GM18499 (cell line): Measurements from ENCODE around the gene FBLN1.

Source experiments
- ATAC-seq: cut with Tn5 transposase; IDR thresholded peaks from one replicate; pipeline ENCODE4 v1.9.1; 2021; ENCODE audit warnings: moderate number of reproducible peaks; ENCODE audit not compliant: insufficient read depth, unreplicated experiment

The FBLN1 gene

DNA sequence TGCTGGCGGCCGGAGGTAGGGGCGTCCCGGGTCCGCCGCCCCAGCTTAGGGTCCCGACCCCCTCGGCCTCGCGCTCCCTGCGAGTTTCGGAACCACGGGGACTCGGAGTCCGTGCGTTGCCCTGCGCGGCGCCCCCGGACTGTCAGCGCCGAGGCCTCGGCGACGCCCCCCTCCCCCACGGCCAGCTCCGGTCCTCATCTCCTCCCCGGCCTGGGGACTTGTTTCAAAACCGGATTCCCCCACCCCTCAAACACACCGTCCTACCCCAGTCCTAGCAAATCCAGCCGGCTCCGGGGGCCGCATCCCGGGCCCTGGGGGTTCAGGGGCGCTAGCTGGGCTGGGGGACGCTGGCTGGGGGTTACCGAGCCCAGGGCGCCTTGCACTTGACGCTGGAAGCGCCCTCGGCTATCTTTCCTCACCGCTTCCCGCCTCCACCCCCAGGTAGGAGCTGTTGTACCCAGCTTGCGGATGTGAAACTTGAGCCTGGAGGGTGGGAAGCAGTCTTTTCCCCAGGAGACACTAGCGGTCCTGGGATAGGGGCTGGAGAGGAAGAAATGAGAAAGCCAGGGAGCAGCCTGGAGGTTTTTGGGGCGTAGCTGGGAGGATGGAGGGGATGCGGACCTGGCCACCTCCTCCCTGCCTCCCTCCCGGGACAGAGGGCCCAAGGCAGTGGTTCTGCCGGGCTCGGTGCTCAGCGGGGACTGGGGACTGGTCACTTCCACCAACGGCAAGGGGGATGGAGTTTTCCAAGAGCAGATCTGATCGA, 550 bp downstream of the FBLN1 start:
- no peak for ATAC-seq

GRCh38 chr22:45503816-45504372, 1.2 kb downstream of the FBLN1 start:
- ATAC-seq: no peak

DNA sequence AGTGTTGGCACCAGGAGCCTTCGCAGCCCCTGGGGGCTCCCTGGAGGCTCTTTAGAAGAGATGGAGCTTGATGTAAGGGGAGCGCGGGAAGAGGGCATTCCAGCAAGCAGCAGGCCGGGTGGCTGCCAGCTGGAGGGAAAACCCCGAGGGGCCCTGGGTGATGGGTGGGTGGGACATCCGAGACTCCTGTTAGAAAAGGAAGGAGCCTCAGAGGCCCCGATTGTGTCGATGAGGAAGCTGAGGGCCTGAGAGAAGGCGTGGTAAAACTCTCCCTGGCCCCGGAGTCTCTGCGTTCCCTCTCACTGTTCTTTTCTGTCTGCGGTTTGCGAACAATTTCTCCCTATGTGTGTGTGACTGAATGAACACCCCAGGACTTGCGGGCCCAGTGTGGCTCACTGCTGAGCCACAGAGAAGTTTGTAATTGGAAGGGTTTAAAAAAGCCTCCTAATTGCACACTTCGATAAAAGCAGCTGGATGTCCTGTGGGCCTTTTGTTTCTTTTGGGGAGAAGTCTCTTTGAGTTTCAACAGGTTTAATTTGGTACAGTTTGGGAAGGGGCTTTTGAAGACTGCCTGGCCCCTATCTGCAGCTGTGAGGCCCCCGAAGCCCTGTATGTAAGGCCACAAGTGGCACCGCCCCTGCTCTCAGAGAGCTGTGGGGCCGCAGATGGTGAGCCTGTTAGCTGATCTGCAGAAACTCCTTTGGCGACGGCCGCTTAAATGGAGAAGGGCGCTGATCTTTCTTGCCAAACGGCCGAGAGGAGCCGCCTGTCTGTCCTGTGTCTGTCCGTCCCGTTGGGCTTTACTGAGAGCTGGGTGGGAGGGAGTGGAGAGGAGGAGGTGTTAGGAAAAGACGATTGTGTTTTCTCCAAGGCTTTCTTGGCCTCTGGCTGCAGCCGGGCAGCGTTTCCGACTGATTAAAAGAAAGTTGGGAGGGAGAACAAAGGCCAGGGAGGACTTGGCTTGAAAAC, 2.0 kb downstream of the FBLN1 start:
- no peak for ATAC-seq

DNA sequence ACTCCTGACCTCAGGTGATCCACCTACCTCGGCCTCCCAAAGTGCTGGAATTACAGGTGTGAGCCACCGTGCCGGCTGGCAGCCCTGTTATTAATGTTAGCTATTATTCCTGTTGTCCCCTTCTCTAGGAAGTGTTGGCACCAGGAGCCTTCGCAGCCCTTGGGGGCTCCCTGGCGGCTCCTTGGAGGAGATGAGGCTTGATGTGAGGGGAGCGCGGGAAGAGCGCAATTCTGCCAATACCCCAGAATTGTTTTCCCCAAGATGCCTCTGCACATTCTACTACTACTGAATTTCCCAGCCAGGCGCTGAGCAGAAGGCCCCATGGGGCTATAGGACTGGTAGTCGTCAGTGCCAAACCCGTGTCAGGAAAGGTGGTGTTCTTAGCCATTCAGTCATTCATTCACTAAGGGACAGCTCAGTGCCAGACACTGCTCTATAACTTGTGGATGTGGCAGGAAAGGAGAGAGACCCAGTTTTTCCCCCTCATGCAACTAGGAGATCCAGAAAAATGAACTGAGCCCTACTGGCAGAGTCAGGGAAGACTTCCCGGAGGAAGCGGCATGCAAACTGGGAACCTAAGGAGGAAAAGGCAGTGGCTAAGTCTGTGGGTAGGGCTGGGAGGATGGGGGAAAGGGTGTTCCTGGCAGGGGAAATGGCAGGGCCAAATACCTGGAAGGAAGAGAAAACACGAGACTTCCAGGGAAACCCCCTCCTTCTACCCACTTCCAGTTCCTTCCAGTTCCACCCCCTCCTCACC, 3.5 kb downstream of the FBLN1 start:
- no peak for ATAC-seq

DNA sequence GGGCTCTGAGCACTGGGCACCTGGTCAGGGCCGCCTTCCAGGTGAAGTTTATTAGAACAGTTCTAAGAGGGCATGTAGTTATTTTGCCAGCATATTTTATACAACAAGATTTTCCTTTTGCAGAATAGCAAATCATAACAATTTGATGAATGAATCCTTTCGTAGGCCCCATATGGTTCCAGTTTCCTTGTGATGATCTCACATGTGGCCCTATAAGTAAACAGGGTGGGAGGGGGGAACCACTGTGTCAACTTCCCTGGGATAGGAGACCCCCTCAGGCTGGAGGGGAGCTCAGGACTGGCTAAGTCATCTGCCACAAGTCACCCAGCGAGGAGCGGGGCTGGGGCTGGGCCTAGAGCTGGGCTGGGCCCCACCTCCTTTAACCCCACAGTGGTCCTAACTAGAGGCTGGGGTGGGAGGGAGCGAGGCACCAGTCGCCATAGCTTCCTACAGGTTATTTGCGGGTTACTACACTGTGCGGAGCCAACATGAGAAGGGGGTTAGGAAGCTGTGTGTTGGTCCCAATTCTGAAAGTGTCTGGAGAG, 4.2 kb downstream of the FBLN1 start:
- ATAC-seq: no peak

DNA sequence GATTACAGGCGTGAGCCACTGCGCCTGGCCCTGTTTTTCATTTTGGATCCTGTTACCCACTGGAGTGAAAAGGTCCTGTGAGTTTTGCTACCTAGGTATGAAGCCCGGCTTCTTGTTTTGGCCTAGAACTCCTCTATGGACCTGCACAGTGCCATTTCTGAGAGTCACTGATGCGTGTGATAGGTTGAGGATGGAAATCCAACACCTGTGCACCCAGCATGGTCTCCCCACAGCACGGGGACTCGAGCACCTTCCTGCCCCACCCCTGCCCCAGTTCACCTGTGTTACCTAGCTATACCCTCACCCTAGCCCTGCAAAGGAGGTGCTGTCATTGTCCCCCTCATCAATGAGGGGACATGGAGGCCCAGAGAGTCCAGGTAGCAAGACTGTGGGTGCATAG, 5.1 kb downstream of the FBLN1 start:
- no peak for ATAC-seq

GRCh38 chr22:45508814-45509213, 6.1 kb downstream of the FBLN1 start:
- ATAC-seq: no peak

- ATAC-seq: no peak
Measured at GRCh38 chr22:45510376-45511232, 7.9 kb downstream of the FBLN1 start.

DNA sequence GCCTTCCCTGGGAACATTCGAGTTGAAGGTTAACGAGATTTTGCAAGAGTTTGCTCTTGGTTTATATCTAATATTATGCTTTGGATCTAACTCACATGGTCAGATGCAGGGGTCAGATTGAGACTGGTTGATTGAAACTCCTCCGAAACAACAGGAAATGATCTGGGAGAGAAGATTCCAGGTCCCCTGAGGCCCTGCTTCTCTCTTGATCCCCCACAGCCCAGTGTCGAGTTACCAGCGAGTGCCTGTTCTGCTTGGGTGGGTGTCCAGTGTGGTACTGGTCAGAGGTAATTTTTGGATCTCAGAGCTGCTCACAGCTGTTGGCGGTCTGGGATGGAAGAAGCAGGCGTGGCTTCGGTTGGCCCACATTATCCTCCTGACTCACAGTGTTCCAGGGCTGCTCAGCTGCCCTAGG, 9.2 kb downstream of the FBLN1 start:
- ATAC-seq: no peak

- ATAC-seq: no peak
Measured at GRCh38 chr22:45512363-45512762, 9.7 kb downstream of the FBLN1 start.

DNA sequence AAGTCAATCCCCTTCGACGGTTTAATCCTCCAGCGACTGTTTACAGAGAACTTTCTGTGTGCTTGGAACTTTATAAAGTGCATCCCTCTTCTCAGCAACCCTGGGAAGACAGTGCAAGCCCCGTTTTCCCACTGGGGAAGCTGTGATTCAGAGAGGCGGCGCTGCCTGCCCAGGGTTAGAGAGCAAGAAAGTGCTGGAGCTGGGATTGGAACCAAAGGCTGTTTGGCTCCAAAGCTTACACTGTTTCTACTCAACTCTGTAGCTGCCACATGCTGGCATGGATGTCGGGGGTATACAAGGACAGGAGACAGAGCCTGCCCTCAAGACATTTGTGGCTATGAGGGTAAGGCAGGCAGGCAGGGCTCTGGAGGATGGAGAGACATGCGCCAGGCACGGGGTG, 13.0 kb downstream of the FBLN1 start:
- ATAC-seq: no peak

DNA sequence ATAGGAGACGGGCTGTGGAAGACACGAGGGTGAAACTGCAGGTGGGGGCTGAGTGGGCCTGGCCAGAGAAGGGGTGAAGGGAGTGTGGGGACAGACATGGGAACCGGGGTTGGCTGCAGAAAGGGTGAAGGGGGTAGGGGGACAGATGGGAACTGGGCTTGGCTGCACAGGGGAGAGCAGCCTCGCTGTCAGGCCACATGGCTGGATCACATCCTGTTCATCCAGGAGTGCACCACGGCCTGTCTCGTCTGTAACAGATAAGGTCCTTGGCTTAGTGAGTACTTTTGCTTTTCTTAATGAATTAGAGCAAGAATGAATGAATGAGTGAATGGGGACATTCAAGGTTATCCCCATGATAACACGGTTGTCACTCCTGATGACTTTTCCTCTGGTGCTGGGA, 13.5 kb downstream of the FBLN1 start:
- ATAC-seq: no peak

GRCh38 chr22:45516923-45517675, 14.4 kb downstream of the FBLN1 start:
- ATAC-seq: no peak

DNA sequence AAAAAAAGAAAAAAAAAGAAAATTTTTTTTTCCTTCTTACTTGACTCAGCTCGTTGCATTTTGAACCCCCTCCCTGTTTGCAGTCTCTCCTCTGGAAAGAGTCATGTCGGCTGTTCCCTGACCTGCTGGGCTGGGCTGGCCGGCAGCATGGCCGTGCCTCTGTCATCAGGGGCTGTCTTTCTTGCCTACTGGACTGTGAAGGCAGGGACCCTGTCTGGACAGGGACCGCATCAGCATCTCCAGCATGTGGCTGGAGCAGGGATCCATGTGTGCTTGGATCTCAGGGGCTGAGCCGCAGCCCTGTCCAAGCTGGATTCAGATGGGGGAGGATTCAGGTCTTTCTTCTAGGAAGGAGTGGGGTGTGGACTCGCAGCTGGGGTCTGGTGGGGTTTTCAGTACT, 15.5 kb downstream of the FBLN1 start:
- no peak for ATAC-seq

GRCh38 chr22:45518580-45518991, 15.9 kb downstream of the FBLN1 start:
- ATAC-seq: no peak

DNA sequence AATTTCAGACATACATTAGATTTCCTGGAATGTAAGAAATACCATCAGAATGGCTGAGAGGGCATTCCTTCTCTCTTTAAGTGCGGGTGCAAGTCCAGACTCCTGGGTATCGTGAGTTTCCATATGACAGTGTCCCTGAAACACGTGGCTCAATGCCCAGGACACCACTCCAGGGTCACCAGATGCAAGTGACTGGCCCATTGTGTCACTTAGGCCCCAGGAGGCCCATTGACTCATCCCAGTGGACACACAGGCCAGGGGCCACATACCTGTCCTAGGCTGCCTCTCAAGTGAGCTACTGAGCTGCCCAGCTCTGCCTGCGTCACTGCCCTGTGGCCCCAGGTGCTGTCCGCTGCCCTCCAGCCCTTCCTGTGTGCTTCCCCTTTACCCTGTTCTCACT, 18.5 kb downstream of the FBLN1 start:
- ATAC-seq: no peak

DNA sequence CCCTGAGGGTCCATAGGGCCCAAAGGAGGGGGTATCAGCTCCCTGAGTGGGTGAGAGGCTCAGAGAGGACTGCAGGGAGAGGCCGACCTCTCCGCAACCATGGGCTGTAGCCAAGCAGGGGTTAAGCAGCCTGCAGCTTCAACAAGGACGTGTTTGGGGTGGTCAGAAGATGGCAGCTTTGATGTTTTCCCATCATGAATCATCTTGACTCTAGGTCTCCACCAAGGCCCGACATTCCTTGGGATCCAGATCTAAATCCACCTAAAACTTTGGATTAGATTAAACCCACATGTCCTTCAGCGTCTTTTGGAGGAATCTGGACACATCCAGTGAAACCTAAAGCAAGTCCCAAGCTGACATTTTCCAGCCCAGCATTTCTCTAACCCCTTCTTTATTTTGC, 19.8 kb downstream of the FBLN1 start:
- no peak for ATAC-seq

- ATAC-seq: no peak
Measured at GRCh38 chr22:45524157-45524556, 21.5 kb downstream of the FBLN1 start.

DNA sequence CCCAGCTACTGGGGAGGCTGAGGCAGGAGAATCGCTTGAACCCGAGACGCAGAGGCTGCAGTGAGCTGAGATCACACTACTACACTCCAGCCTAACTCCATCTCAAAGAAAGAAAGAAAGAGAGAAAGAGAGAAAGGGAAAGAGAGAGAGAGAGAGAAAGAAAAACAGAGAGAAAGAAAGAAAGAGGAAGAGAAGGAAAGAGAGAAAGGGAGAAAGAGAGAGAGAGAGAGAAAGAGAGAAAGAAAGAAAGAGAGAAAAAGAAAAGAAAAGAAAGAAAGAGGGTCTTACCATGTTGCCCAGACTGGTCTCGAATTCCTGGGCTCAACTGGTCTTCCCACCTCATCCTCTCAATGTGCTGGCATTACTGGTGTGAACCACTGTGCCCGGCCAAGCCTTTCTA, 22.3 kb downstream of the FBLN1 start:
- no peak for ATAC-seq
